ENCODE measurements around the gene NUP107.
"Not testable (repeated sequence)": the region's sequence is repeated elsewhere in the genome, so short reads cannot be mapped to it uniquely, and the experiment has no call there.

Gene NUP107

GRCh38 chr12:68686595-68687521 lies at the start of gene NUP107:
Gene NUP107 (plus strand): TSS chr12:68686978. CDS start chr12:68687066, 88 bp downstream.
- DNase-seq, result peak; percentile 100

GRCh38 chr12:68637439-68637838 lies 49.3 kb upstream of the NUP107 start:
- not testable (repeated sequence) for DNase-seq

GRCh38 chr12:68638171-68638570 lies 48.6 kb upstream of the NUP107 start:
- no peak for DNase-seq

- DNase-seq, result no peak
Measured at GRCh38 chr12:68638721-68639395, 47.9 kb upstream of the NUP107 start.

- no peak for DNase-seq
Measured at GRCh38 chr12:68639396-68639767, 47.4 kb upstream of the NUP107 start.

GRCh38 chr12:68641138-68641537 lies 45.6 kb upstream of the NUP107 start:
- DNase-seq, result no peak

GRCh38 chr12:68646484-68646883 lies 40.3 kb upstream of the NUP107 start:
- no peak for DNase-seq

- DNase-seq, result no peak
Measured at GRCh38 chr12:68647507-68647906, 39.3 kb upstream of the NUP107 start.

- no peak for DNase-seq
Measured at GRCh38 chr12:68648179-68648578, 38.6 kb upstream of the NUP107 start.

GRCh38 chr12:68665016-68665569 lies 21.7 kb upstream of the NUP107 start:
- peak; percentile 38 for DNase-seq

- DNase-seq, result peak; percentile 57
Measured at GRCh38 chr12:68667291-68667690, 19.5 kb upstream of the NUP107 start.

- no peak for DNase-seq
Measured at GRCh38 chr12:68667896-68668295, 18.9 kb upstream of the NUP107 start.

GRCh38 chr12:68671179-68671578 lies 15.6 kb upstream of the NUP107 start:
- no peak for DNase-seq

- peak; percentile 44 for DNase-seq
Measured at GRCh38 chr12:68673788-68674187, 13.0 kb upstream of the NUP107 start.

- no peak for DNase-seq
Measured at GRCh38 chr12:68674376-68674775, 12.4 kb upstream of the NUP107 start.

GRCh38 chr12:68675101-68675842 lies 11.5 kb upstream of the NUP107 start:
- peak; percentile 58 for DNase-seq

GRCh38 chr12:68676854-68677253 lies 9.9 kb upstream of the NUP107 start:
- DNase-seq, result not testable (repeated sequence)

GRCh38 chr12:68686262-68686594 lies 550 bp upstream of the NUP107 start:
- DNase-seq, result no peak

- no peak for DNase-seq
Measured at GRCh38 chr12:68695454-68695853, 8.7 kb downstream of the NUP107 start.

- no peak for DNase-seq
Measured at GRCh38 chr12:68699486-68699885, 12.7 kb downstream of the NUP107 start.

GRCh38 chr12:68727776-68728175 lies 41.0 kb downstream of the NUP107 start:
- no peak for DNase-seq

GRCh38 chr12:68733661-68734071 lies 46.9 kb downstream of the NUP107 start:
- DNase-seq, result peak; percentile 23

GRCh38 chr12:68739891-68740290 lies 53.1 kb downstream of the NUP107 start:
- DNase-seq, result no peak

All from hematopoietic multipotent progenitor cell treated with erythropoietin and hydrocortisone succinate and interleukin-3 and kit ligand, for 6 days (in vitro differentiated cells).